Stimulated activated CD8-positive, alpha-beta memory T cell treated with anti-CD3 and anti-CD28 coated beads, Interleukin-15, amount 100 ng/mL, for 48 hours (primary cell): Measurements from ENCODE around the gene CFAP251.

Experiments used
- DNase-seq, 2 donors: peaks; one replicate each; pipeline ENCODE4 v3.0.0-alpha.2; 2020; ENCODE audit warnings: low read depth in 2 of 2

The CFAP251 gene

DNA sequence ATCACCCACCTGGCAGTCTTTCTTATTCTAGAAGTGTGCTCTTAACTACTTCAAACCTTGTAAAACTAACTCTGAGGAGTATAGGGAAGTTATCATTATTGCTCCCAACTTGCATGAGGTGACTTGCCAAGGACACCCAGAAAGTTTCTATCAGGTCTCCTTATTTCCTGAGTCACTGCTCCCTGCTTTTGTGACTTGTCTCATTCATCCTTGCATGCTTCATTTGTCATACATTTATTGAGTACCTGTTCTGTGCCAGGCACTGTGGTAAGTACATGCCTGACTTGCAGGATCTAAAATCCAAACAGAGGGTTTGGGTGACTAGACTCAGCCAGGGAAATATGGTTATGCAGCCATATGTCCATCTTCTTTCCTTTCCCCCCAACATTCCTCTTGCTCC lies 25.5 kb downstream of the CFAP251 start:
- DNase-seq = no peak

DNA sequence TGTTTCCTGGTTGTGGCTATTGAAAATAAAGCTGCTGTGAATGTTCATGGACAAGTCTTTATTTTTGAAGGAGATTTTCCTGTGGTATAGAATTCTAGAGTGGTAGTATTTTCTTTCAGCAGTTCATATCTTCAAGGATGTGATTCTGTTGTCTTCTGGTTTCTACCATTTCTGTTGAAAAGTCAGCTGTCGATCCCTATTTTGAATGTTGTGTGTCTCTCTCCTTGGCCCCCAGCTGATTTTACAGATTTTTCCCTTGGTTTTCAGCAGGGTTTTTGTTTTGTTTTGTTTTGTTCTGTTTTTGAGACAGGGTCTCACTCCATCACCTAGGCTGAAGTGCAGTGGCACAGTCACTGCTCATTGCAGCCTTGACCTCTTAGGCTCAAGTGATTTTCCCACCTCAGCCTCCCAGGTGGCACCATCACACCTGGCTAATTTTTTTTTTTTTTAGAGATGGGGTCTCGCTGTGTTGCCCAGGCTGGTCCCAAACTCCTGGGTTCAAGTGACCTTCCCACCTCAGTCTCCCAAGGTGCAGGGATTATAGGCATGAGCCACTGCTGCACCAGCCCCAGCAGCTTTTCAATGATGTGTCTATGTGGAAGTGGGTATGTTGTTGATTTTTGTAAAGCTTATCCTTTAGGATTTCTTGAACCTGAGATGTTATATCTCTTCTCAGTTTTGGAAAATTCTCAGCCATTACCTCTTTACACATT lies 28.1 kb downstream of the CFAP251 start:
- DNase-seq = no peak

- DNase-seq = no peak
Observed at GRCh38 chr12:121947981-121948380, 29.6 kb downstream of the CFAP251 start.

- DNase-seq = no peak
Observed at GRCh38 chr12:121949648-121950397, 31.4 kb downstream of the CFAP251 start.

GRCh38 chr12:121953117-121953692 lies 34.8 kb downstream of the CFAP251 start:
- no peak for DNase-seq

GRCh38 chr12:121953695-121954094 lies 35.3 kb downstream of the CFAP251 start:
- DNase-seq = no peak

GRCh38 chr12:121955258-121956237 lies 37.2 kb downstream of the CFAP251 start:
- no peak for DNase-seq

- DNase-seq = no peak
Observed at GRCh38 chr12:121957861-121958515, 39.6 kb downstream of the CFAP251 start.

DNA sequence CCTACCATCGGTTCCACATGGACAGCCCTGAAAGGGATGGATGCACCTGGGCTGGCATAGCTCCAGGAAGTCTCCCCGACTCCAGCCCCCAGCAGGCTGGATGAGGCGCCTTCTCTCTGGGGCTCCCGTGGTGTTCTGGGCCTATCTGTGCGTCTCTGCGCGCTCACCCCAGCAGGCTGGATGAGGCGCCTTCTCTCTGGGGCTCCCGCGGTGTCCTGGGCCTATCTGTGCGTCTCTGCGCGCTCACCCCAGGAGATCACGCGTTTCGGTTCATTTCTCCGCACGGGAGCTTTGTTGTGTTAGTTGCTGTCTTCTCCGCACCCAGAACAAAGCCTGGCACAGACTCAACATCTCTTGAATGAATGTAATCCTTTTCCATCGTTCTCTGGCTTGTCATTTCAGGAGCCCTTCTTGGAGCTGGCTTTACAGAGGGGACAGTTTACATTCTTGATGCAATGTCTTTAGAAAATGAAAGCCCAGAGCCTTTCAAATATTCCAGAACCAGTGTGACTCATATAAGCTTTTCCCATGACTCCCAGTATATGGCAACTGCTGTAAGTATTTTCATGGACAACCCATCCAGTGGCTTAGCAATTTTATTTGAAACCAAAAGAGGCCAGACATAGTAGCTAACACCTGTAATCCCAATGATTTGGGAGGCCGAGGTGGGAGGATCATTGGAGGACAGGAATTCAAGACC lies 40.3 kb downstream of the CFAP251 start:
- DNase-seq = no peak

DNA sequence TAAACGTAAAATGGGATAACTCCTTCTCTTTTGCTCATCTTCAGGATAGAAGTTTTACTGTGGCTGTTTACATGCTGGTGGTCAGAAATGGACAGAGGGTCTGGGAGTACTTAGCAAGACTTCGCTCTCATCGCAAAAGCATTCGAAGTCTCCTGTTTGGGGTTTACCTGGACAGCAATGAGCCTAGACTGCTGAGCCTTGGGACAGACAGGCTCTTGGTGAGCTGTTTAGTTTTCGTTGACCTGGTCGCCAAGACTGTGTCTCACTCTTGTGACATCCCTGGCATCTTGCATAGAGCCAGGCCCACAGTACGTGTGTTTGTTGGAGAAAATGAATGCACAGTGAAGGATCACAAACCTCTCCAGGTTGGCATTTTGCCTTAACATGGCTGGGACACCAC lies 42.1 kb downstream of the CFAP251 start:
- no peak for DNase-seq

GRCh38 chr12:121961195-121961879 lies 42.9 kb downstream of the CFAP251 start:
- no peak for DNase-seq

DNA sequence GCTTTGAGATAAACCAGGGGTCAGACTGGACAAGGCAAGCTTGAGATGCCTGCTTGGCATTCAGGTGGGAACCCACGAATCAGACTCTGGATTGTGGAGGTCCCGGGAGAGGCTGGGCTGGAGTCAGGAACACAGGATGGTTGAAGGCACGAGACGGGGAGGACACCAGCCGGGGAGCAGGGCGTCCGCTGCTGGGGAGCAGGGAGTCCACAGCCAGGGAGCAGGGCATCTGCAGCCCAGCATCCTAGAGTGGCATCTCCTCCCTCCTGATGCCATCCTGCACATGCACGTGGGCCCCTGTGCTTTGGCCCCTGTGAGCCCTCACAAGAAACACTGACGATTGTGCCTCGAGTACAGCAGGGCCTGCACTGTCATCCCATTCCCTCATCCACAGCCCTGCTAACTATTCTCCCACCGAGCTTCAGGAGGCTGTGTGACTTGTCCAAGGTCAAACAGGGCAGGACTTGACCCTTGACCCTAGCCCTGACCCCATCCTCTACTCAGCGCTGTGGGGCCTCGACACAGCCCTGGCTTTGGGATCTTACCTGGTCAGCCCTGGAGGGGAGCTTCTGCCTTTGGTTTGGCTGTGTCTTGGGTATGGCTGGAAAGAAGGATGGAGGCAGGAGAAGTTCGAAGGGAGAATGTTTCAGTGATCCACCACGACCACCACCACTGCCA lies 45.1 kb downstream of the CFAP251 start:
- no peak for DNase-seq

- no peak for DNase-seq
Observed at GRCh38 chr12:121964813-121965643, 46.6 kb downstream of the CFAP251 start.

GRCh38 chr12:121966959-121967358 lies 48.6 kb downstream of the CFAP251 start:
- no peak for DNase-seq

DNA sequence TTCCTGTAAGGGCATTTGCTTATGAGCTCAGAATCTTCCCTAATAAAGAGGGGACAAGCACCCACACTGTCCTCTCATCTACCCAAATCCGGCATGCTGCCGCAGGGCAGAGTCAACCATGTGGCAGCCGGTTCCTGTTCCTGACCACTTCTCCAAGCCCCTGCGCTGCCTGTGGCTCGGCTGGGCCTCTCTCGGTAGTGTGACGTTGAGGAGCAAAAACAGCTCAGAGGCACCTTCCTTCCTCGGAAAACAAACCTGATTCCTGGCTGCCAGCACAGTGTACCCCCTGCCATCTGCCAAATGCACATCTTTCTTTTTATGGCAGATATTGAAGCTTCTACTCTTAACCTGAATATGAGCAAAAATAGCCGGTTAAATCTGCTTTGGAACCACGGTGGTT lies 50.5 kb downstream of the CFAP251 start:
- DNase-seq = no peak

- no peak for DNase-seq
Observed at GRCh38 chr12:121969726-121970125, 51.3 kb downstream of the CFAP251 start.

DNA sequence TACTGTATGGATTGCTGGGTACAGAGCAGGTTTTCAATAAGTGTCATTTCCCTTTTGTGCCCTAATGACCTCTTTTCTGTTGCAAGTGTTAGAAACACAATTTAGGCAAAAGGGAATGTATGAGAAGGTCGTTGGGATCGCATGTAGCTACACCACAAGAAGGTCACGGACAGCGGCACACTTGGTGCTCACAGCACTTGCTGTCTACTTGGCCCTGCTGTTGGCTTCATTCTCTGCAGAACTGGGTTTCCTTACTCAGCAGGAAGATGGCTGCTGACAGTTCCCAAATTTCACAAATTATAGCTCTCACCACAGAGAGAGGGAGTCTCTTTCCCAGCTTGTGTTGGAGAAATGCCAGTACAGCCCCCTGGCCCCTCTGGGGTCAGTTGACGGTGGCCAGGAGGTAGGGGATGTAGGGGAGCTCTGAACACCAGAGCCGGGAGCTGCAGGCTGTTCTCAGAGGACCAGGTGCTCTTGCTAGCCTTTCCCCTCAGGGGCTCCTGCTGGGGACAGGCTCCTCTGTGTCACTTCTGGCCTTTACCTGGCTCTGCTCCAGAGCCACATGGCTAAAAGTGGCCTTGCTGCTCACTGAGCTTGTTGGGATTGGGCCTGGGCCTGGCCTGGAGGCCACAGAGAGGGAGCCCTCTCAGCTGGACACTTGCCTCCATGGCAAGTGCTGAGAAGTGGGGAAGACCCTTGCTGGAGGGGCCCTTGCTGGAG lies 52.3 kb downstream of the CFAP251 start:
- no peak for DNase-seq
